HG03457 (cell line): ENCODE data around the gene RAD51D.
"Not testable (repeated sequence)": the region's sequence is repeated elsewhere in the genome, so short reads cannot be mapped to it uniquely, and the experiment has no call there.

Source experiments
- ATAC-seq: cut with Tn5 transposase; IDR thresholded peaks from one replicate; pipeline ENCODE4 v1.9.1; 2021; ENCODE audit warnings: moderate number of reproducible peaks; ENCODE audit not compliant: unreplicated experiment

RAD51D gene

GRCh38 chr17:35073183-35073790 is 46.4 kb downstream of the RAD51D start:
- no peak for ATAC-seq

- no peak for ATAC-seq
Measured at GRCh38 chr17:35069311-35069710, 50.3 kb downstream of the RAD51D start.

GRCh38 chr17:35068249-35068648 is 51.4 kb downstream of the RAD51D start:
- no peak for ATAC-seq

- ATAC-seq: no peak
Measured at GRCh38 chr17:35065880-35066279, 53.8 kb downstream of the RAD51D start.

- ATAC-seq: no peak
Measured at GRCh38 chr17:35064516-35065215, 55.0 kb downstream of the RAD51D start.

- peak; percentile 81 for ATAC-seq
Measured at GRCh38 chr17:35063514-35064223, 56.0 kb downstream of the RAD51D start, which contains the start of gene RFFL. Gene RFFL (minus strand): TSS chr17:35063707. CDS start chr17:35026553, 37,154 bp downstream.

- no peak for ATAC-seq
Measured at GRCh38 chr17:35062308-35062707, 57.4 kb downstream of the RAD51D start.

GRCh38 chr17:35057332-35057915 is 62.2 kb downstream of the RAD51D start:
- ATAC-seq: no peak

GRCh38 chr17:35056013-35056412 is 63.6 kb downstream of the RAD51D start:
- no peak for ATAC-seq

GRCh38 chr17:35053204-35053603 is 66.5 kb downstream of the RAD51D start:
- ATAC-seq: no peak

- no peak for ATAC-seq
Measured at GRCh38 chr17:35052780-35053179, 66.9 kb downstream of the RAD51D start.

GRCh38 chr17:35052241-35052610 is 67.4 kb downstream of the RAD51D start:
- ATAC-seq: no peak

GRCh38 chr17:35051579-35052240 is 68.0 kb downstream of the RAD51D start:
- ATAC-seq: no peak

GRCh38 chr17:35051183-35051578 is 68.5 kb downstream of the RAD51D start:
- no peak for ATAC-seq

GRCh38 chr17:35050170-35050569 is 69.5 kb downstream of the RAD51D start:
- no peak for ATAC-seq

- ATAC-seq: no peak
Measured at GRCh38 chr17:35048685-35049379, 70.8 kb downstream of the RAD51D start.

GRCh38 chr17:35046740-35047283 is 72.8 kb downstream of the RAD51D start:
- ATAC-seq: no peak

- ATAC-seq: no peak
Measured at GRCh38 chr17:35046245-35046644, 73.4 kb downstream of the RAD51D start.

- ATAC-seq: not testable (repeated sequence)
Measured at GRCh38 chr17:35045458-35045979, 74.1 kb downstream of the RAD51D start.

GRCh38 chr17:35044181-35044580 is 75.5 kb downstream of the RAD51D start:
- ATAC-seq: no peak
